Right lobe of liver (tissue), 4 donors: ENCODE data around the gene PBXIP1.

ENCODE experiments used
- POLR2A ChIP-seq: fragments of 450-650 bp; IDR thresholded peaks from one replicate; pipeline ENCODE4 v1.6.1; 2017; ENCODE audit warnings: antibody characterized with exemption, mild to moderate bottlenecking
- TF ChIP-seq, protein P1 (sequence below), 4 donors: fragments of 200-600 bp in 3 of 4; fragments of 450-650 bp in 1 of 4; IDR thresholded peaks; one replicate each; pipeline versions ENCODE4 v1.5.1 to v1.8.0; 2016 to 2022; ENCODE audit warnings: antibody characterized with exemption in 4 of 4, mild to moderate bottlenecking in 2 of 4
- donor health status: DM: no; HTN: no; CAD: no.
- donor health status: DM: no; HTN: no; CAD: no.
- donor health status: DM: no; HTN: yes; CAD: no.

DNA sequence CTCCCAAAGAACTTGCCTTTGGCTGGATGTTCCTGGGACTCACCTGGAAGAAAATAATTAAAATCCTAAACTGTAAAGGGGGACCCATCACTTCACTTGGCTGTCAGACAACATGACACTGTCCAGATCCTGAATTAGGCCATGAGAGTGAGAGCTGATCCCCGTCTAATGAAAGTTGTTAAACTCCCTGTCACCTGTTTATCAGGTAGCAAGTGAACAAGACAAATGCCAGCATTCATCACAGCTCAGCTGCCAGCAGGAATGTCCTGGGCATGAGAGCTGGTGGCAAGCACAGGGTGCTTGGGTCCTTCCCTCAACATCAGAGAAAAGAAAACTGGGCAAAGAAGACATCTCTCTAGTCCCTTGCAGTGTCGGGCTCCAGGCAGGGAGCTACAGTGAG lies 43.1 kb downstream of the PBXIP1 start:
- no peak for TF ChIP-seq POLR2A
- TF ChIP-seq, protein P1, sequence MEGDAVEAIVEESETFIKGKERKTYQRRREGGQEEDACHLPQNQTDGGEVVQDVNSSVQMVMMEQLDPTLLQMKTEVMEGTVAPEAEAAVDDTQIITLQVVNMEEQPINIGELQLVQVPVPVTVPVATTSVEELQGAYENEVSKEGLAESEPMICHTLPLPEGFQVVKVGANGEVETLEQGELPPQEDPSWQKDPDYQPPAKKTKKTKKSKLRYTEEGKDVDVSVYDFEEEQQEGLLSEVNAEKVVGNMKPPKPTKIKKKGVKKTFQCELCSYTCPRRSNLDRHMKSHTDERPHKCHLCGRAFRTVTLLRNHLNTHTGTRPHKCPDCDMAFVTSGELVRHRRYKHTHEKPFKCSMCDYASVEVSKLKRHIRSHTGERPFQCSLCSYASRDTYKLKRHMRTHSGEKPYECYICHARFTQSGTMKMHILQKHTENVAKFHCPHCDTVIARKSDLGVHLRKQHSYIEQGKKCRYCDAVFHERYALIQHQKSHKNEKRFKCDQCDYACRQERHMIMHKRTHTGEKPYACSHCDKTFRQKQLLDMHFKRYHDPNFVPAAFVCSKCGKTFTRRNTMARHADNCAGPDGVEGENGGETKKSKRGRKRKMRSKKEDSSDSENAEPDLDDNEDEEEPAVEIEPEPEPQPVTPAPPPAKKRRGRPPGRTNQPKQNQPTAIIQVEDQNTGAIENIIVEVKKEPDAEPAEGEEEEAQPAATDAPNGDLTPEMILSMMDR (IDR thresholded peaks at IDR 0.05), result no peak
